Liver (tissue), 3 donors: ENCODE results near the gene RTN4RL2.

Source experiments
- CTCF ChIP-seq: fragments of 150-350 bp; IDR thresholded peaks from 2 replicates; pipeline ENCODE4 v1.5.1; 2017; ENCODE audit warnings: improper control_type of control experiment, low read depth, low read length; ENCODE audit not compliant: missing input control
- EGR1 ChIP-seq, 2 donors: IDR thresholded peaks; 2 replicates each; pipeline ENCODE4 v1.6.1; 2016 to 2018; ENCODE audit warnings: antibody characterized with exemption in 2 of 2, low read depth in 2 of 2
- FOXA1 ChIP-seq: IDR thresholded peaks from 2 replicates; pipeline ENCODE4 v1.6.1; 2016; ENCODE audit warnings: antibody characterized with exemption
- FOXA2 ChIP-seq: IDR thresholded peaks from 2 replicates; pipeline ENCODE4 v1.6.1; 2016; ENCODE audit warnings: antibody characterized with exemption
- MAX ChIP-seq: IDR thresholded peaks from 2 replicates; pipeline ENCODE4 v1.6.1; 2016; ENCODE audit warnings: antibody characterized with exemption
- SP1 ChIP-seq: IDR thresholded peaks from 2 replicates; pipeline ENCODE4 v1.6.1; 2018; ENCODE audit warnings: antibody characterized with exemption, mild to moderate bottlenecking
- TAF1 ChIP-seq: conservative IDR thresholded peaks from 2 replicates; pipeline ENCODE4 v1.6.1; 2016; ENCODE audit warnings: antibody characterized with exemption, mild to moderate bottlenecking
- YY1 ChIP-seq: IDR thresholded peaks from 2 replicates; pipeline ENCODE4 v1.6.1; 2016; ENCODE audit warnings: antibody characterized with exemption, mild to moderate bottlenecking
- donor health status: healthy.
- donor health status: healthy.

- peak; percentile 3 for TF ChIP-seq CTCF
- no peak for TF ChIP-seq MAX
- no peak for TF ChIP-seq YY1
- no peak for TF ChIP-seq EGR1 (IDR thresholded peaks at IDR 0.05; ENCODE audit: low read depth in 2 of 2)
- no peak for TF ChIP-seq TAF1
- TF ChIP-seq FOXA2, result no peak
- TF ChIP-seq SP1, result no peak
- no peak for TF ChIP-seq FOXA1
These were observed 2.3 kb downstream of the RTN4RL2 start for GRCh38 chr11:57462597-57462996.
